Activated T-helper 1 cell treated with anti-CD3 and anti-CD28 coated beads, Interleukin-12 subunit alpha, Interleukin-12 subunit beta, Interleukin-2, Interleukin-4 antibody, amounts not matched to agents 30 ng/mL and 10 ng/mL and 1 ng/mL, durations not matched to agents 14 hours and 24 hours and 36 hours (primary cell): ENCODE data around the gene SETX. TPM values are rescaled to one million over a fixed set of nuclear protein-coding genes. Genes with fewer than 3 reads are reported as not detected.
A peak's percentile ranks its signal among the peaks of the same experiment; 100 is the strongest.

Experiments
- DNase-seq: peaks from one replicate; pipeline ENCODE4 v3.0.0; 2021; ENCODE audit warnings: low spot score
- H3K27ac Mint-ChIP-seq: one replicate; pipeline ENCODE4 v1.8.0; 2021; ENCODE audit warnings: mild to moderate bottlenecking, mixed read lengths
- H3K27me3 Mint-ChIP-seq: one replicate; pipeline ENCODE4 v1.8.0; 2022; ENCODE audit warnings: mild to moderate bottlenecking, moderate library complexity, mixed read lengths; ENCODE audit not compliant: insufficient read depth
- H3K36me3 Mint-ChIP-seq: one replicate; pipeline ENCODE4 v1.8.0; 2021; ENCODE audit warnings: low read depth, mixed read lengths
- H3K4me1 Mint-ChIP-seq: one replicate; pipeline ENCODE4 v1.8.0; 2021; ENCODE audit warnings: low read depth, mixed read lengths
- H3K4me3 Mint-ChIP-seq: one replicate; pipeline ENCODE4 v1.8.0; 2021; ENCODE audit warnings: mild to moderate bottlenecking, moderate library complexity, mixed read lengths
- H3K9me3 Mint-ChIP-seq: one replicate; pipeline ENCODE4 v1.8.0; 2021; ENCODE audit warnings: mixed read lengths
- intact Hi-C: fragments of 100-400 bp; cut with micrococcal nuclease; formaldehyde crosslinking; loops from one replicate; pipeline ENCODE4 v1.15.1; 2024
- total RNA-seq: library from RNA; stranded (reverse); gene quantifications from 2 replicates; pipeline ENCODE4 v1.2.3, GENCODE V29; 2022

The SETX gene
- total RNA-seq, 1 donor from 2014 or later, result 47.4 TPM

GRCh38 chr9:132241483-132241839 is 113.3 kb downstream of the SETX start:
- intact Hi-C loops, result loop anchor here (1.0 to 5.0 kb wide), 6 partner anchors 17 to 739 kb away; partner anchors contain the start of genes MED27 and POMT1
- Mint-ChIP-seq H3K27ac (peak overlapping the region; percentile 78), H3K4me1 (peaks cover 11% of the 10 kb centered on the region), H3K4me3 (peak overlapping the region; percentile 94), H3K9me3 (no peaks in the 10 kb centered on the region), H3K36me3 (no peaks in the 10 kb centered on the region), H3K27me3 (peaks cover 12% of the 10 kb centered on the region)
- no peak for DNase-seq

GRCh38 chr9:132240841-132241482 is 113.8 kb downstream of the SETX start:
- intact Hi-C loops, result loop anchor here (1.0 to 5.0 kb wide), 6 partner anchors 18 to 739 kb away; partner anchors contain the start of genes MED27 and POMT1
- Mint-ChIP-seq H3K9me3 (no peaks in the 10 kb centered on the region), H3K36me3 (no peaks in the 10 kb centered on the region), H3K27me3 (peaks cover 8% of the 10 kb centered on the region), H3K27ac (peak overlapping the region; percentile 78), H3K4me1 (peaks cover 15% of the 10 kb centered on the region), H3K4me3 (peak overlapping the region; percentile 94)
- DNase-seq, result peak; percentile 98

DNA sequence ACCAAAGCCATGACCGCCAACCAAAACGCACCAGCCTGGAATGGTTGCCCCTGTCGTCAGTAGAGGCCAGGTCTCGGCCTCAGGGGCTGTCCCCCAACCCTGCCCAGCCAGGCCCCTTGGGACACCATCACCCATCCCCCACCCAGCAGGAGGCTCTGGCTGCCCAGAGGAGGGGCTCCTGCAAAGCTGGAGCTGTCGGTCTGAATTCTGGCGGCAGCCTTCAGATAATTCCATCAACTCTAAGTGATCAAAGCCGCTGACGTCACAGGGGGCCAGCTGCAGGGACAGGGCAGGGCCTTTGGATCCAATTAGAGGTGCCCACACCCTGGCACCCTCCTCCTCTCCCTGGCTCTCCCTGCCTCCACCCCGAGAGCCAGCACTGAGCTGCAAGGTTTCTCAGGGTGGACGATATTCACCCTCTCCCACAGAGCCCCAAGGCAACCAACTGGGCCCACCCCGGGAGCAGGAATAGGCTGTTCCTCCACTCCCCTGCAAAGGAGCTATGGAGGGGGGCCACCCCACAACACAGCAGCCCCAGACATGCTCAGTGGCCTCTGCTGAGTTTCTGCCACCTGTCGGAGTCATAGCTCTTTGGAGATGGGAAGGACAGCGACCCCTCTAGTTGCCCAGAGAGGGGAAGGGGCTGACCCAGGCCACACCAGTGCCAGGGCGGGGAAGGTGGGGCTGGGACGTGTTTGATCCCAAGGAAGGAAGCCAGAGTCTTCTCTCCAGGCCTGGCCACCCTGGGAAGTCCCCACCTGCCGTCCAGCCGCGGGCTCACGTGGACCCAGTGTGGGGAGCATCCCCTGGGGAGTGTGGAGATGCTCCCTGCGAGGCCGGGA is 114.6 kb downstream of the SETX start:
- Mint-ChIP-seq H3K36me3 (no peaks in the 10 kb centered on the region), H3K4me3 (peak overlapping the region; percentile 11), H3K27ac (no peak overlapping the region), H3K4me1 (peaks cover 15% of the 10 kb centered on the region), H3K9me3 (no peaks in the 10 kb centered on the region), H3K27me3 (peaks cover 8% of the 10 kb centered on the region)
- intact Hi-C loops, result loop anchor here (2.0 to 5.0 kb wide), 3 partner anchors 19 to 738 kb away; partner anchors contain the start of gene POMT1
- DNase-seq, result no peak

GRCh38 chr9:132239518-132239917 is 115.3 kb downstream of the SETX start:
- Mint-ChIP-seq H3K4me1 (peaks cover 15% of the 10 kb centered on the region), H3K4me3 (no peak overlapping the region), H3K27me3 (peaks cover 8% of the 10 kb centered on the region), H3K27ac (no peak overlapping the region), H3K36me3 (no peaks in the 10 kb centered on the region), H3K9me3 (no peaks in the 10 kb centered on the region)
- intact Hi-C loops, result no loop called here
- DNase-seq, result no peak

- H3K9me3 Mint-ChIP-seq, result no peaks in the 10 kb centered on the region
- DNase-seq, result no peak
- no peak overlapping the region for H3K27ac Mint-ChIP-seq
- intact Hi-C loops, result no loop called here
- H3K27me3 Mint-ChIP-seq, result peaks cover 5% of the 10 kb centered on the region
- no peak overlapping the region for H3K4me3 Mint-ChIP-seq
- no peaks in the 10 kb centered on the region for H3K36me3 Mint-ChIP-seq
- peaks cover 15% of the 10 kb centered on the region for H3K4me1 Mint-ChIP-seq
Observed at GRCh38 chr9:132238992-132239391, 115.8 kb downstream of the SETX start.

GRCh38 chr9:132238026-132238972 is 116.5 kb downstream of the SETX start:
- peaks cover 3% of the 10 kb centered on the region for H3K27me3 Mint-ChIP-seq
- H3K36me3 Mint-ChIP-seq, result no peaks in the 10 kb centered on the region
- no peak for DNase-seq
- H3K4me1 Mint-ChIP-seq, result peaks cover 15% of the 10 kb centered on the region
- H3K27ac Mint-ChIP-seq, result no peak overlapping the region
- intact Hi-C loops, result no loop called here
- no peaks in the 10 kb centered on the region for H3K9me3 Mint-ChIP-seq
- no peak overlapping the region for H3K4me3 Mint-ChIP-seq

DNA sequence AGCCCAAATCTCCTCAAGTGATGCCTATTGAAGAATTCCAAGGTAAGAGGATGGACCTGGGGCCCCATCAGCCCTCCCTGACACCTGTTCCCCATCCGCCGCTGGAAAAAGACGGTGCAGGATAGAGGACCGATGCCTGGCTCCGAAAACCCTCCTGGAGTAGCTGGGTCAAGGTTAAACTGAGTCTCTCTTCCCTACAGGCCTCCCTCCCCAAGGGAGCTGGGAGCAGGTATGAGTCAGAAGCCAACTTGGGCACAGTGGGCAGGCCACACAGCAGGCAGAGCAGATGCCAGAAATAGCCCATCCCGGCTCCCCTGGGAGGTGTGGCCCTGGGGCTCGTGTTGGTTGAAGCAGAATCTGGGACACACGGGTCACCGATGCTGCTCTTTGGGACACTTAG is 117.3 kb downstream of the SETX start:
- intact Hi-C loops, result no loop called here
- H3K27me3 Mint-ChIP-seq, result peaks cover 6% of the 10 kb centered on the region

GRCh38 chr9:132236662-132237311 is 118.0 kb downstream of the SETX start:
- intact Hi-C loops, result loop anchor here (1.0 kb wide), 3 partner anchors 67 to 481 kb away; no protein-coding TSS in a partner anchor
- Mint-ChIP-seq H3K9me3 (no peaks in the 10 kb centered on the region), H3K36me3 (no peaks in the 10 kb centered on the region), H3K27me3 (peaks cover 4% of the 10 kb centered on the region), H3K27ac (no peak overlapping the region), H3K4me1 (peaks cover 10% of the 10 kb centered on the region), H3K4me3 (no peak overlapping the region)
- no peak for DNase-seq

More for the DNA sequence above, 117.3 kb downstream of the SETX start:
- no peak for DNase-seq
- H3K4me1 Mint-ChIP-seq, result peaks cover 13% of the 10 kb centered on the region
- H3K4me3 Mint-ChIP-seq, result no peak overlapping the region
- no peaks in the 10 kb centered on the region for H3K36me3 Mint-ChIP-seq
- H3K27ac Mint-ChIP-seq, result no peak overlapping the region
- no peaks in the 10 kb centered on the region for H3K9me3 Mint-ChIP-seq

DNA sequence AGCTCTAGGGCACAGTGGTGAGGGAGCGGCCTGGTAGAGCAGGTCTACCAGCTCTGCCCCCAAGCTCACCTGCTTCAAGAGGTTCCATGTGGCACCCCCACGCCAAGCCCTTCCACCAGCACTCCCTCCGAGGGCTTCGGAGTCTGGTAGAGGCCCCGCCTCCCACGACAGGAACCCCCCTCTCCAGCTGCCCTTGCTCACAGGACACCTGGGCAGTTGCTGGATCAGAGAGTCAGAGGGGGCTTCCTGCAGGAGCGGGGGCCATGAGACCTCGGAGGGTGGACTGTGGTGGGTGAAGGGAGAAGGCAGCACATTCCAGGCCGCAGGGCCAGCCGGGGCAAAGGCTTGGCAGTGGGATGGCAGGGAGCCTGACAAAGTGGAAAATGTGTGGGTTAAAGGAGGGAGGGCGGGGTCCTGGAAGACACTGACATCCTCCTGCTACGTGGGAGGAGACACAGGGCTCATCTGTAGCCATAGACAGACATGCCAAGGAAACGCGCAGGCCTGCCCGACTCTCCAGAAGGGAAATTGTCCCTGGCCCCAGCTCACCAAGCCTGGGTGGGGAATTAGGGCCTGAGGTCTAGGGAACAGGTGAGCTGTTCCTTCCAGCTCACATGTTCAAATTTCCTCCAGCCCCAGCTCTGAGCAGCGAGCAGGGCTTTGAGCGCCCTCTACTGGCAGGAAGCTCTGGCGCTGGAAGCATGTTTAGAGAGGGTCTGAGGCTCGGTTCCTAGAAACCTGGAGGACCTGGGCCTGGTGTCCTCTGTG is 118.7 kb downstream of the SETX start:
- intact Hi-C loops, result loop anchor here (1.0 kb wide), 3 partner anchors 67 to 481 kb away; no protein-coding TSS in a partner anchor
- peak; percentile 67 for DNase-seq
- no peak overlapping the region for H3K27ac Mint-ChIP-seq
- H3K9me3 Mint-ChIP-seq, result no peaks in the 10 kb centered on the region
- H3K36me3 Mint-ChIP-seq, result no peaks in the 10 kb centered on the region
- H3K4me3 Mint-ChIP-seq, result no peak overlapping the region
- H3K27me3 Mint-ChIP-seq, result peaks cover 4% of the 10 kb centered on the region
- H3K4me1 Mint-ChIP-seq, result peaks cover 10% of the 10 kb centered on the region

DNA sequence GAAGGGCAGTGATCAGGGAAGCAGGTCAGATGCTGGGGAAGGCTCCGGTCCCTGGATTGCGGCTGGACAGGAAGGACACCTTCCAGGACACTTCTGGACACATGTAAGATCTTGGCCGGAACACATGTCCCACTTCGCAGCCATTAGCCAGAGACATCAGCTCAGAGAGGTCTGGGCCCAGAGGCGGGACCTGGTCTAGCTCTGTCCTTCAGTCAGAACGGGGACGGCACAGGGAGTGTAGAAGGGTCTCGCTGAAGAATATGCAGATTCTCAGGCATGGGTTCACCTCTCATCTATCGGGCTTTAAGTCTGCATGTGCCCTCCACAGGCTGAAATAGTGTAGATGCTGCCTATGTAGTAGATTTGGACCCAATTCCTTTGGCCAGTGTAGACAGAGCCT is 119.7 kb downstream of the SETX start:
- Mint-ChIP-seq H3K27ac (no peak overlapping the region), H3K9me3 (no peaks in the 10 kb centered on the region), H3K4me1 (peaks cover 10% of the 10 kb centered on the region), H3K4me3 (no peak overlapping the region), H3K27me3 (peaks cover 4% of the 10 kb centered on the region), H3K36me3 (no peaks in the 10 kb centered on the region)
- DNase-seq, result no peak
- intact Hi-C loops, result no loop called here

DNA sequence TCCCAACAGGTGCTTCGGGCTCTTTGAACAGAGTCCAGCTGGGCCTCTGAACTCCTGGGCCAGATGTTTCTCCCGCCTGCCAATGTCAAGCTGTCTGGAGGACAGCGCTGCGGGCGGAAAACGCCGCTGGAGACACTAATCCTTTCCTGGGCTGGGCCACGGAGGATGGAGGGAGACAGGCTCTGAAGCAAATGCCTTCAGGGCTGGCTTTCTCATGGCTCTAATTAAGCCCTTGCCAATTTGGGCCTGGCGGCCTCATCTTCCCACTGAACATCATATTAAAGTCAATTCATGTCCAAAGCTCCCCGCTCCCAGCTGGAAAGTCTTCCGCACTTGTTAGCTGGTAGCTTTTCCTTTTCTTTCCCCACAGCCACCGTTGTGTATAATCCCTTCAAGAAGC is 120.3 kb downstream of the SETX start:
- H3K9me3 Mint-ChIP-seq, result no peaks in the 10 kb centered on the region
- no peak overlapping the region for H3K4me3 Mint-ChIP-seq
- DNase-seq, result no peak
- peaks cover 10% of the 10 kb centered on the region for H3K4me1 Mint-ChIP-seq
- no peak overlapping the region for H3K27ac Mint-ChIP-seq
- intact Hi-C loops, result no loop called here
- peaks cover 4% of the 10 kb centered on the region for H3K27me3 Mint-ChIP-seq
- no peaks in the 10 kb centered on the region for H3K36me3 Mint-ChIP-seq
